Measurements from ENCODE around the gene PAQR5.

The PAQR5 gene

GRCh38 chr15:69317392-69317841 lies 18.7 kb downstream of the PAQR5 start:
- TF ChIP-seq CTCF (conservative IDR thresholded peaks at IDR 0.05; ENCODE audit: low read length): no peak
- no peak overlapping the region for H3K4me3 ChIP-seq (ENCODE audit: low read length)
- DNase-seq (ENCODE audit: low read depth): no peak

GRCh38 chr15:69318033-69318432 lies 19.3 kb downstream of the PAQR5 start:
- H3K4me3 ChIP-seq (ENCODE audit: low read length): no peak overlapping the region
- DNase-seq (ENCODE audit: low read depth): no peak
- TF ChIP-seq CTCF (conservative IDR thresholded peaks at IDR 0.05; ENCODE audit: low read length): no peak

- no peak overlapping the region for H3K4me3 ChIP-seq (ENCODE audit: low read length)
- no peak for TF ChIP-seq CTCF (conservative IDR thresholded peaks at IDR 0.05; ENCODE audit: low read length)
- DNase-seq (ENCODE audit: low read depth): no peak
Measured at GRCh38 chr15:69319384-69320375, 21.0 kb downstream of the PAQR5 start.

- no peak for DNase-seq (ENCODE audit: low read depth)
- no peak for TF ChIP-seq CTCF (conservative IDR thresholded peaks at IDR 0.05; ENCODE audit: low read length)
- H3K4me3 ChIP-seq (ENCODE audit: low read length): no peak overlapping the region
Measured at GRCh38 chr15:69320977-69321554, 22.4 kb downstream of the PAQR5 start.

- H3K4me3 ChIP-seq (ENCODE audit: low read length): no peak overlapping the region
- TF ChIP-seq CTCF (conservative IDR thresholded peaks at IDR 0.05; ENCODE audit: low read length): no peak
- peak; percentile 45 for DNase-seq (ENCODE audit: low read depth)
Measured at GRCh38 chr15:69323893-69324430, 25.2 kb downstream of the PAQR5 start.

- H3K4me3 ChIP-seq (ENCODE audit: low read length): no peak overlapping the region
- DNase-seq (ENCODE audit: low read depth): no peak
- TF ChIP-seq CTCF (conservative IDR thresholded peaks at IDR 0.05; ENCODE audit: low read length): no peak
Measured at GRCh38 chr15:69324565-69324964, 25.9 kb downstream of the PAQR5 start.
